PFSK-1 (cell line): ENCODE measurements around the gene SAMHD1.

Source experiments
- FOXP2 ChIP-seq: optimal IDR thresholded peaks from 2 replicates; pipeline ENCODE3; 2011; ENCODE audit warnings: borderline replicate concordance, control low read depth, inconsistent platforms; ENCODE audit not compliant: insufficient read depth; ENCODE audit errors: extremely low read length, extremely low read depth
- POLR2AphosphoS5 ChIP-seq: IDR thresholded peaks from 2 replicates; pipeline ENCODE4 v1.6.1; 2012; ENCODE audit warnings: low read depth, mild to moderate bottlenecking, control low read depth, low read length, moderate library complexity
- REST ChIP-seq, 2 experiments: IDR thresholded peaks; 2 replicates each; pipeline versions ENCODE4 v1.6.1 to v1.8.0; 2011 to 2012; ENCODE audit warnings: low read depth in 2 of 2, low read length in 2 of 2, control low read depth in 1 of 2, inconsistent platforms in 1 of 2, mild to moderate bottlenecking in 1 of 2, moderate library complexity in 1 of 2; ENCODE audit not compliant: insufficient read depth in 1 of 2
- TAF1 ChIP-seq: IDR thresholded peaks from 2 replicates; pipeline ENCODE4 v1.6.1; 2012; ENCODE audit warnings: low read length, control low read depth, borderline replicate concordance; ENCODE audit not compliant: insufficient read depth

DNA sequence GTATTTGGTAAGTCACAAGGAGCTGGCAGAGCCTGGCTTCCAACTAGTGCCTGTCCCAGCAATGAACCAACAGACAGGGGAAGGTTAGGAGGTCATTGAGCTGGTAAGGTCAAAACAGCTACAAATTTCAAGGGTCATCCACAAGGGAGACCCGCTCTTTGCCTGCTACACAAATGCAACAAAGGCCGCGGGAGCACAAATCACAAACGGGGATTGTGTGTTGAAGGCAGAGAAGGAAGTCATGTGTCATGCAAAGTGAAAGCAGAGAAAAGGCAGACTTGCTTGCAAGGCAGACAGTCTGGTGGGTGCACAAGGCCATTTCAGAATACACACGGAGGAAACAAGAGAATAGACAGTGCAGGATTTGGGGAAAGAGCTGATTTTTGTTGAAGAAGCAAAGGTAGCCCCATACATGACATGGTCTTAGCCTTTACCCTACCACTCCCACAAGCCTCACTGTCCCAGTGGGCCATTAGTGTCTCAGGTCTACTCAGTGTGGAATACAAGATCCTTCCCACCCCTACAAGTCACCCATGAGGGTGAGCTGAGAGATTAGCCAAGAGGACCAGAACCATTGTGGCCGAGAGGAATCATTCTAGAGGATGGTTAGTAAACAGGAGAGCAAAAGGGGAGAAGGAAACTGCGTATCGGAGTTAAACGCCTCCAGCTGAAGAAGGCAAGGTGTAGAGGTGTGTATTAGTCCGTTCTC, 18.1 kb upstream of the SAMHD1 start:
- TF ChIP-seq REST (IDR thresholded peaks at IDR 0.05; ENCODE audit: insufficient read depth in 1 of 2, low read depth in 2 of 2, low read length in 2 of 2) = no peak
- no peak for TF ChIP-seq POLR2AphosphoS5
- TF ChIP-seq TAF1 = no peak
- no peak for TF ChIP-seq FOXP2
